HEK293 (cell line): ENCODE results near the gene SPTAN1.

Experiments
- CTCF ChIA-PET: fragments of 350-600 bp; formaldehyde crosslinking; extraction: SDS; loops from one replicate; lab custom pipeline; 2021; ENCODE audit warnings: antibody characterized with exemption; lab: Yijun Ruan, JAX
- POLR2A ChIA-PET: fragments of 300-600 bp; formaldehyde crosslinking; extraction: SDS; loops from one replicate; lab custom pipeline; 2020; ENCODE audit warnings: antibody characterized with exemption, inconsistent platforms; lab: Yijun Ruan, JAX
- H3K27ac ChIP-seq: fragments of 200-500 bp; sonication (Bioruptor generic); 2 replicates; pipeline ENCODE4 v1.5.1; 2014; ENCODE audit warnings: low read depth, low read length, control low read depth, inconsistent platforms; ENCODE audit errors: extremely low read depth
- H3K36me3 ChIP-seq, 2 experiments: fragments of 200-500 bp in 1 of 2; sonication (Bioruptor generic) in 1 of 2; 1 replicate in 1 of 2; 2 replicates in 1 of 2; pipeline ENCODE4 v1.5.1; 2014 to 2017; ENCODE audit warnings: inconsistent platforms in 2 of 2, low read length in 2 of 2; ENCODE audit not compliant: control insufficient read depth in 2 of 2, insufficient read depth in 1 of 2
- H3K4me1 ChIP-seq: fragments of 200-500 bp; sonication (Bioruptor generic); 2 replicates; pipeline ENCODE4 v1.5.1; 2014; ENCODE audit warnings: mild to moderate bottlenecking, low read length, inconsistent platforms; ENCODE audit not compliant: control insufficient read depth, insufficient read depth
- H3K4me3 ChIP-seq: 2 replicates; pipeline ENCODE4 v1.5.1; 2011; ENCODE audit warnings: low read depth, mild to moderate bottlenecking, control low read depth, low read length, moderate library complexity
- H3K9me3 ChIP-seq: fragments of 200-500 bp; sonication (Bioruptor generic); 2 replicates; pipeline ENCODE4 v1.5.1; 2014; ENCODE audit warnings: low read depth, low read length, inconsistent platforms; ENCODE audit not compliant: control insufficient read depth, insufficient read depth
- BCL11A ChIP-seq: fragments of 450-650 bp; formaldehyde crosslinking; IDR thresholded peaks from 2 replicates; pipeline ENCODE4 v1.5.1; 2016; ENCODE audit warnings: low read depth, missing biosample characterization, missing genetic modification characterization
- HOXC10 ChIP-seq: sonication (generic); formaldehyde crosslinking; IDR thresholded peaks from 2 replicates; pipeline ENCODE4 v1.8.1; 2023; ENCODE audit warnings: mild to moderate bottlenecking, missing genetic modification reagents
- MEIS1 ChIP-seq: sonication (generic); formaldehyde crosslinking; IDR thresholded peaks from 2 replicates; pipeline ENCODE4 v1.8.1; 2022; ENCODE audit warnings: missing genetic modification reagents, mild to moderate bottlenecking, borderline replicate concordance
- SP3 ChIP-seq: fragments of 450-650 bp; formaldehyde crosslinking; IDR thresholded peaks from 2 replicates; pipeline ENCODE4 v1.5.1; 2016; ENCODE audit warnings: missing biosample characterization, missing genetic modification characterization
- SP7 ChIP-seq: fragments of 450-650 bp; formaldehyde crosslinking; IDR thresholded peaks from 2 replicates; pipeline ENCODE4 v1.5.1; 2016; ENCODE audit warnings: missing biosample characterization, missing genetic modification characterization
- ZBTB21 ChIP-seq: fragments of 450-650 bp; formaldehyde crosslinking; IDR thresholded peaks from 2 replicates; pipeline ENCODE4 v1.5.1; 2017; ENCODE audit warnings: missing biosample characterization, missing genetic modification characterization
- ZFP37 ChIP-seq: fragments of 450-650 bp; formaldehyde crosslinking; IDR thresholded peaks from 2 replicates; pipeline ENCODE4 v1.5.1; 2016; ENCODE audit warnings: missing biosample characterization, missing genetic modification characterization
- ZFP69B ChIP-seq: fragments of 450-650 bp; formaldehyde crosslinking; IDR thresholded peaks from 2 replicates; pipeline ENCODE4 v1.5.1; 2016; ENCODE audit warnings: missing biosample characterization, missing genetic modification characterization
- ZNF114 ChIP-seq: fragments of 450-650 bp; formaldehyde crosslinking; IDR thresholded peaks from 2 replicates; pipeline ENCODE4 v1.5.0; 2017; ENCODE audit warnings: missing biosample characterization, missing genetic modification characterization
- ZNF121 ChIP-seq: fragments of 450-650 bp; formaldehyde crosslinking; IDR thresholded peaks from 2 replicates; pipeline ENCODE4 v1.5.1; 2016; ENCODE audit warnings: missing biosample characterization, missing genetic modification characterization
- ZNF132 ChIP-seq: fragments of 450-650 bp; formaldehyde crosslinking; IDR thresholded peaks from 2 replicates; pipeline ENCODE4 v1.5.1; 2017; ENCODE audit warnings: missing biosample characterization, missing genetic modification characterization, borderline replicate concordance
- ZNF133 ChIP-seq: fragments of 450-650 bp; formaldehyde crosslinking; IDR thresholded peaks from 2 replicates; pipeline ENCODE4 v1.5.1; 2016; ENCODE audit warnings: missing biosample characterization, missing genetic modification characterization
- ZNF214 ChIP-seq: fragments of 450-650 bp; formaldehyde crosslinking; IDR thresholded peaks from 2 replicates; pipeline ENCODE4 v1.5.1; 2017; ENCODE audit warnings: missing biosample characterization, mild to moderate bottlenecking, missing genetic modification characterization, borderline replicate concordance
- ZNF362 ChIP-seq: fragments of 450-650 bp; formaldehyde crosslinking; IDR thresholded peaks from 2 replicates; pipeline ENCODE4 v1.5.1; 2016; ENCODE audit warnings: missing biosample characterization, missing genetic modification characterization
- ZNF501 ChIP-seq: fragments of 450-650 bp; formaldehyde crosslinking; IDR thresholded peaks from 2 replicates; pipeline ENCODE4 v1.5.1; 2016; ENCODE audit warnings: missing biosample characterization, missing genetic modification characterization
- ZNF510 ChIP-seq: fragments of 450-650 bp; formaldehyde crosslinking; IDR thresholded peaks from 2 replicates; pipeline ENCODE4 v1.5.1; 2018; ENCODE audit warnings: mild to moderate bottlenecking, missing genetic modification characterization, missing biosample characterization; ENCODE audit not compliant: insufficient replicate concordance
- ZNF530 ChIP-seq: fragments of 450-650 bp; formaldehyde crosslinking; IDR thresholded peaks from 2 replicates; pipeline ENCODE4 v1.5.1; 2016; ENCODE audit warnings: low read depth, missing biosample characterization, missing genetic modification characterization
- ZNF548 ChIP-seq: fragments of 450-650 bp; formaldehyde crosslinking; IDR thresholded peaks from 2 replicates; pipeline ENCODE4 v1.5.1; 2016; ENCODE audit warnings: missing biosample characterization, missing genetic modification characterization
- ZNF561 ChIP-seq: fragments of 450-650 bp; IDR thresholded peaks from 2 replicates; pipeline ENCODE4 v1.5.1; 2018; ENCODE audit warnings: missing biosample characterization, missing genetic modification characterization, borderline replicate concordance
- ZNF585B ChIP-seq: fragments of 450-650 bp; formaldehyde crosslinking; IDR thresholded peaks from 2 replicates; pipeline ENCODE4 v1.5.1; 2016; ENCODE audit warnings: missing biosample characterization, missing genetic modification characterization
- ZNF785 ChIP-seq: fragments of 450-650 bp; formaldehyde crosslinking; IDR thresholded peaks from 2 replicates; pipeline ENCODE4 v1.5.1; 2016; ENCODE audit warnings: missing biosample characterization, missing genetic modification characterization
- ZSCAN30 ChIP-seq: fragments of 450-650 bp; IDR thresholded peaks from 2 replicates; pipeline ENCODE4 v1.5.1; 2018; ENCODE audit warnings: missing biosample characterization, mild to moderate bottlenecking, missing genetic modification characterization, moderate library complexity
- TF ChIP-seq, protein P1 (sequence below): fragments of 450-650 bp; formaldehyde crosslinking; IDR thresholded peaks from 2 replicates; pipeline ENCODE4 v1.5.1; 2016; ENCODE audit warnings: missing biosample characterization, missing genetic modification characterization
- TF ChIP-seq, protein P2 (sequence below): fragments of 450-650 bp; formaldehyde crosslinking; IDR thresholded peaks from 2 replicates; pipeline ENCODE4 v1.5.1; 2016; ENCODE audit warnings: missing biosample characterization, missing genetic modification characterization

Gene SPTAN1

GRCh38 chr9:128529191-128529590 is 23.2 kb upstream of the SPTAN1 start (continued):
- TF ChIP-seq ZNF214 (tag by site-specific recombination): no peak
- no peak for TF ChIP-seq ZNF133
- TF ChIP-seq, protein P1, sequence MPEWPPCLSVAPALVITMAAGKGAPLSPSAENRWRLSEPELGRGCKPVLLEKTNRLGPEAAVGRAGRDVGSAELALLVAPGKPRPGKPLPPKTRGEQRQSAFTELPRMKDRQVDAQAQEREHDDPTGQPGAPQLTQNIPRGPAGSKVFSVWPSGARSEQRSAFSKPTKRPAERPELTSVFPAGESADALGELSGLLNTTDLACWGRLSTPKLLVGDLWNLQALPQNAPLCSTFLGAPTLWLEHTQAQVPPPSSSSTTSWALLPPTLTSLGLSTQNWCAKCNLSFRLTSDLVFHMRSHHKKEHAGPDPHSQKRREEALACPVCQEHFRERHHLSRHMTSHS (tag by site-specific recombination): no peak
- no peak for TF ChIP-seq ZNF132 (tag by site-specific recombination)
- no peak for TF ChIP-seq ZNF561 (tag by site-specific recombination)
- TF ChIP-seq SP7 (tag by site-specific recombination): no peak
- TF ChIP-seq ZNF121: no peak
- TF ChIP-seq BCL11A (tag by site-specific recombination): no peak
- TF ChIP-seq ZNF114: no peak
- TF ChIP-seq ZNF362 (tag by site-specific recombination): no peak
- TF ChIP-seq ZNF510: no peak

- no peaks in the 10 kb centered on the region for H3K4me1 ChIP-seq
- H3K9me3 ChIP-seq: no peaks in the 10 kb centered on the region
- CTCF ChIA-PET: interaction anchor here (0.7 kb wide), 2 partner anchors 10 to 18 kb away, joined by 4 to 5 read pairs; no protein-coding TSS in a partner anchor
- TF ChIP-seq, protein P2, sequence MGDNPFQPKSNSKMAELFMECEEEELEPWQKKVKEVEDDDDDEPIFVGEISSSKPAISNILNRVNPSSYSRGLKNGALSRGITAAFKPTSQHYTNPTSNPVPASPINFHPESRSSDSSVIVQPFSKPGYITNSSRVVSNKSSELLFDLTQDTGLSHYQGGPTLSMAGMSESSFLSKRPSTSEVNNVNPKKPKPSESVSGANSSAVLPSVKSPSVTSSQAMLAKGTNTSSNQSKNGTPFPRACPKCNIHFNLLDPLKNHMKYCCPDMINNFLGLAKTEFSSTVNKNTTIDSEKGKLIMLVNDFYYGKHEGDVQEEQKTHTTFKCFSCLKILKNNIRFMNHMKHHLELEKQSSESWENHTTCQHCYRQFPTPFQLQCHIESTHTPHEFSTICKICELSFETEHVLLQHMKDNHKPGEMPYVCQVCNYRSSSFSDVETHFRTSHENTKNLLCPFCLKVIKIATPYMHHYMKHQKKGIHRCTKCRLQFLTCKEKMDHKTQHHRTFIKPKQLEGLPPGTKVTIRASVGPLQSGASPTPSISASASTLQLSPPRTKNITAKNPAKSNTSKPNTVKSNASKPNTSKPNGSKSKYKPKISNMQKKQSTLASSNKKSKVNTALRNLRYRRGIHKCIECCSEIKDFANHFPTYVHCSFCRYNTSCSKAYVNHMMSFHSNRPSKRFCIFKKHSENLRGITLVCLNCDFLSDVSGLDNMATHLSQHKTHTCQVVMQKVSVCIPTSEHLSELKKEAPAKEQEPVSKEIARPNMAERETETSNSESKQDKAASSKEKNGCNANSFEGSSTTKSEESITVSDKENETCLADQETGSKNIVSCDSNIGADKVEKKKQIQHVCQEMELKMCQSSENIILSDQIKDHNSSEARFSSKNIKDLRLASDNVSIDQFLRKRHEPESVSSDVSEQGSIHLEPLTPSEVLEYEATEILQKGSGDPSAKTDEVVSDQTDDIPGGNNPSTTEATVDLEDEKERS (tag by site-specific recombination): no peak
- TF ChIP-seq ZNF530 (tag by site-specific recombination) (no peak), SP3 (tag by site-specific recombination) (no peak), ZSCAN30 (tag by site-specific recombination) (no peak), ZNF785 (tag by site-specific recombination) (no peak), MEIS1 (CRISPR knock-in tag) (no peak), ZNF501 (tag by site-specific recombination) (no peak), ZNF548 (tag by site-specific recombination) (no peak), ZFP69B (tag by site-specific recombination) (no peak), ZBTB21 (tag by site-specific recombination) (no peak), ZNF585B (tag by site-specific recombination) (no peak), ZFP37 (tag by site-specific recombination) (no peak), HOXC10 (CRISPR knock-in tag) (no peak)
- H3K36me3 ChIP-seq: peaks cover 21 to 63% of the 10 kb centered on the region in 2 experiments; a peak in 2 of 3 replicates
- H3K4me3 ChIP-seq: no peak overlapping the region
- POLR2A ChIA-PET: interaction anchor here (0.7 kb wide), 1 partner anchor 11 kb away, joined by 6 read pairs; no protein-coding TSS in a partner anchor
- H3K27ac ChIP-seq: no peak overlapping the region
Observed at GRCh38 chr9:128532581-128532980, 19.8 kb upstream of the SPTAN1 start.
